Mucosa of descending colon (tissue), 3 donors: ENCODE results near the gene PPM1K. TPM values are rescaled to one million over a fixed set of nuclear protein-coding genes. Genes with fewer than 3 reads are reported as not detected.

Experiments
- ATAC-seq: fragments of 200-7000 bp; cut with Tn5 transposase; one replicate; pipeline ENCODE4 v1.9.1; 2020; ENCODE audit warnings: mild to moderate bottlenecking, moderate library complexity
- DNase-seq, 3 donors: peaks; one replicate each; pipeline ENCODE4 v3.0.0-alpha.2; 2020
- H3K36me3 ChIP-seq: fragments of 200-600 bp; one replicate; pipeline ENCODE4 v1.8.0; 2021; ENCODE audit warnings: low read depth, mild to moderate bottlenecking
- H3K4me1 ChIP-seq: fragments of 200-600 bp; one replicate; pipeline ENCODE4 v1.8.0; 2021; ENCODE audit warnings: low read depth, mild to moderate bottlenecking
- H3K4me3 ChIP-seq: fragments of 200-600 bp; one replicate; pipeline ENCODE4 v1.8.0; 2021; ENCODE audit warnings: mild to moderate bottlenecking
- H3K9me3 ChIP-seq: fragments of 200-600 bp; one replicate; pipeline ENCODE4 v1.8.0; 2021; ENCODE audit warnings: mild to moderate bottlenecking
- CTCF ChIP-seq: fragments of 200-600 bp; IDR thresholded peaks from one replicate; pipeline ENCODE4 v1.8.0; 2022; ENCODE audit warnings: antibody characterized with exemption, mild to moderate bottlenecking
- intact Hi-C, 2 donors: fragments of 100-400 bp; cut with DNase I in 1 of 2; cut with micrococcal nuclease in 1 of 2; formaldehyde crosslinking; loops; one replicate each; pipeline versions ENCODE4 v1.11.0 to v1.11.1; 2022; cut with DNase I, micrococcal nuclease
- total RNA-seq, 3 donors: library from RNA; stranded (reverse); fragmentation: NEBNext Ultra II Directional in 2 of 3; extraction: Animal tissue kit (Norgen Biotek cat#: 25700) in 2 of 3; gene quantifications; one replicate each; pipeline versions ENCODE4 v1.2.1 to v1.2.4, GENCODE V29; 2021 to 2023
- donor health status: DM: no; HTN: no; CAD: no; lungs with moderate emphysema.
- donor health status: DM: no; HTN: no; CAD: no.
- donor health status: DM: no; HTN: yes; CAD: no.

Gene PPM1K
- total RNA-seq, 3 donors from 2014 or later: 7.4 to 12.8 (median 9.0) TPM

GRCh38 chr4:88225232-88226105 lies 58.9 kb downstream of the PPM1K start:
- Histone ChIP-seq H3K4me1 (no peaks in the 10 kb centered on the region), H3K4me3 (no peak overlapping the region), H3K9me3 (no peaks in the 10 kb centered on the region), H3K36me3 (no peaks in the 10 kb centered on the region)
- intact Hi-C loops: no loop called here
- no peak for DNase-seq
- TF ChIP-seq CTCF: no peak
- ATAC-seq: no peak

- no peak for ATAC-seq
- Histone ChIP-seq H3K4me3 (no peak overlapping the region), H3K36me3 (no peaks in the 10 kb centered on the region), H3K9me3 (no peaks in the 10 kb centered on the region), H3K4me1 (no peaks in the 10 kb centered on the region)
- intact Hi-C loops: no loop called here
- no peak for DNase-seq
- TF ChIP-seq CTCF: no peak
These were observed 60.8 kb downstream of the PPM1K start for GRCh38 chr4:88223516-88223915.

- intact Hi-C loops: loop anchor here (2.0 to 10.0 kb wide), 5 partner anchors 153 to 364 kb away; no protein-coding TSS in a partner anchor
- peak; percentile 71 for ATAC-seq
- peak in 1 of 3 donors; percentile 38 for DNase-seq
- Histone ChIP-seq H3K4me3 (no peak overlapping the region), H3K4me1 (no peaks in the 10 kb centered on the region), H3K9me3 (no peaks in the 10 kb centered on the region), H3K36me3 (no peaks in the 10 kb centered on the region)
- peak; percentile 41 for TF ChIP-seq CTCF
These were observed 65.3 kb downstream of the PPM1K start for GRCh38 chr4:88219099-88219498.

GRCh38 chr4:88217169-88217568 lies 67.2 kb downstream of the PPM1K start:
- DNase-seq (no peak), ATAC-seq (no peak)
- no peaks in the 10 kb centered on the region for H3K9me3 ChIP-seq
- TF ChIP-seq CTCF: no peak
- no peak overlapping the region for H3K4me3 ChIP-seq
- intact Hi-C loops: loop anchor here (5.0 to 10.0 kb wide), 4 partner anchors 155 to 362 kb away; no protein-coding TSS in a partner anchor
- no peaks in the 10 kb centered on the region for H3K36me3 ChIP-seq
- no peaks in the 10 kb centered on the region for H3K4me1 ChIP-seq

GRCh38 chr4:88216395-88216794 lies 68.0 kb downstream of the PPM1K start:
- intact Hi-C loops: loop anchor here (5.0 to 10.0 kb wide), 4 partner anchors 156 to 362 kb away; no protein-coding TSS in a partner anchor
- H3K4me1 ChIP-seq: no peaks in the 10 kb centered on the region
- TF ChIP-seq CTCF: no peak
- ATAC-seq (peak; percentile 80), DNase-seq (peak in 1 of 3 donors; percentile 40)
- no peak overlapping the region for H3K4me3 ChIP-seq
- no peaks in the 10 kb centered on the region for H3K36me3 ChIP-seq
- H3K9me3 ChIP-seq: no peaks in the 10 kb centered on the region
